Activated CD8-positive, alpha-beta memory T cell treated with anti-CD3 and anti-CD28 coated beads, Interleukin-2, amount 50 U/mL, for 1 hour (primary cell): ENCODE results near the gene ADCY7.

ENCODE experiments used
- DNase-seq: peaks from one replicate; pipeline ENCODE4 v3.0.0-alpha.2; 2020; ENCODE audit errors: extremely low read depth

The ADCY7 gene

DNA sequence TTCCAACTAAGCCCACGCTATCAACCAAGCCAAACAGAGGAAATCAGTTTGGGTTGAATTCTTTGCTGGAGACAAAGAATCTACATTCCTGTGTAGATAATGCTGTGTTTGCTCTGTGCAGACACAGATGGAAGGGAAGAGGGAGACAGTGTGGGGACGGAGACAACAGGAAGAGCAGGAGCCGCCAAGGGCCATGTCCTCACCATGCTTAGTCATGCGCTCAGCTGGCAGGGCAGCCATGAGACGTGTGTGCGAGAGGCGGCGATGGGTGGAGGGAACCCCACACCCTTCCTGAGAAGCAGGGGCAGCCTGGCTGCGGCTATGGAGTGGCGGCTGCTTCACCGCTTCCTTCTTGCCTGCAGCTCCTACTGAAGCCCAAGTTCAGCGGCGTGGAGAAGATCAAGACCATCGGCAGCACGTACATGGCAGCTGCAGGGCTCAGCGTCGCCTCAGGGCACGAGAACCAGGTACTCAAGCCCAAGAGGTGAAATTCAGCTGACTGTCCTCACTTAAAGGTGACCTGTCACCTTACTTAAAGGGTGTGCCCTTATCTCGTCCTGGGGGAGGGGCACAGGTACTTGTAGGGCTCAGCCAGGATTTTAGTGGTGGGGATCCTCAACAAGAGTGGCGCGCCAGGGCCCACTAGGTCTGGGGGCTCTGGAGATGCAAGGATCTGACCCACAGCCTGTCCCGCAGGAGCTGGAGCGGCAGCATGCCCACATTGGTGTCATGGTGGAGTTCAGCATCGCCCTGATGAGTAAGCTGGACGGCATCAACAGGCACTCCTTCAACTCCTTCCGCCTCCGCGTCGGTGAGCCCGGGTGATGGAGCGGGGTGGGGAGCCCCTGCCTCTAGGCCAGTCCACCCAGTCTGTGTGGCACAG, 47.5 kb downstream of the ADCY7 start:
- no peak for DNase-seq

DNA sequence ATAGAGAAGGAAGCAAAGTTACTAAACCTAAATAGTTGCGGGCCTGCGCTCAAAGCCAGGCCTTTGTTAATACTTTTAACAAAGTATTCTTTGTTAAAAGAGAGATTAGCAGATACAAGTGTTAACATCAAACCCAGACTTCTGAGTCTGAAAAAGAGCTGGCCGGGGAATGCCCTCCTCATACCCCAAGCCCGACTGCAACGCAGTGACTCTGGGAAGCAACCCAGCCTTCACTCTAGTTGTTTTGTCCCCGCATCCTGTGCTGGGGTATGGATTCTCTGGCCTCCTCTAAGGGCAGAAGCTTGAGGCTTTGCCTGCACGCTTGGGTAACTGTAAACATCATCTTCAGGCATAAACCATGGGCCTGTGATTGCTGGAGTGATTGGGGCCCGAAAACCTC, 48.3 kb downstream of the ADCY7 start:
- DNase-seq = no peak

DNA sequence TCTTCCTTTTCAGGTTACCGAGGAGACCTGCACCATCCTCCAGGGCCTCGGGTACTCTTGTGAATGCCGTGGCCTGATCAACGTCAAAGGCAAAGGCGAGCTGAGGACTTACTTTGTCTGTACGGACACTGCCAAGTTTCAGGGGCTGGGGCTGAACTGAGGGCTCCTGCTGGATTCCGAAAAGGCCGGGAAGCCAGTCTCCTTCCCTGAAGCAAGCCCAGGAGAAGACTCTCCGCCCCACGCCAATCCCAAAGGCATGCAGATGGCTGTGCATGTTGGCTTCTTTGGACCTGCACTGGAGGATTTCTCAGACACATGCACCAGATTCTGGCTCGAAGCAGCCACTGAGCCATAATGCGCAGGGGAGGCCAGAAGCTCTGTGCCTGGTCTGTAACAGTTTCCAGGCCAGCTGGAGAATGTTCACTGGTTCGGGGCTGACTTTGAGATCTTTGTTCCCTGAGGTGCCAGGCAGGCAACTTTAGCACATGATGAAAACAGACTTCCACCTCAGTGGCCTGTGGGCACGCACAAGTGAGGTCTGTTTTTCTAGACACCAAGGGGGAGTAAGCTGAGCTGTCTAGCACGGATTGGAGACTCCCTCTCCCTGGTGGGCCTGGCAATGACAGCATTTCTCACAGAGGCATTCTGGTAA, 49.1 kb downstream of the ADCY7 start:
- DNase-seq = no peak

- no peak for DNase-seq
Observed at GRCh38 chr16:50316102-50316847, 49.9 kb downstream of the ADCY7 start.

DNA sequence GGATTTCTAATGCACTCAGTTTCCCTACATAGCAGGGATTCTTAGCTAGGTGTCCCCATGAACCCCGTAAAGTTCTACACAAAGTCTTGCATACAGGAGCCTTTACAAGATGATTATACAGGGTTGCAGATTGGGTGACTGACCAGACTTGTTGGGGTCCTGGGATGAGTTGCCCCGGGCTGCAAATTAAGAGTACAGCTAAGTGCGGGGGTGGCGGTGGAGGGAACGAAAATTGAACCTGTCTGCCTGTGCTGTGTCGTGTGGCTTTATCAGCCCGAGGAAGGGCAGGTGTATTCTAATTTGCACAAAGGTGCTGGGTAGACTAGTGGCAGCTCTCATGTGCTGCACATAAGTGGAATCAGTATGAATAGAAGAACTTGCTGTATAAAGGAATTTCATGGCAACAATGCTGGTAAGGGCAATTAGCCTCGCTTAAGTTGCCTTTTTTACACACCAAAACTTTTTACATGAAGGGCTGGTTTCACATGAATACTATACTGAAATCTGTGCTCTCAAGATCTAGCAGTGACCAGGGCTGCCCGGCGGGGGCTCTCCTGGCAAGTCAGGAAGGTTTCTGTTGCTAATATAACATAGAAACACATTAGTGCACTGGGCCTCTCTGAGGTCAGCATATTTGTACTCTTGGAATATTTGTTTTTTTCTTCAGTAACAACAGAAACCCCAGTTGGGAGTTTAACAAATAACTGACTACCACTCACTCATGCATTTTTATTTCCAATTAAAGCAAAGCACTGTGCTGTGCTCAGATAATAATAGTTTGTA, 50.7 kb downstream of the ADCY7 start:
- no peak for DNase-seq

- no peak for DNase-seq
Observed at GRCh38 chr16:50318796-50319578, 52.6 kb downstream of the ADCY7 start.

DNA sequence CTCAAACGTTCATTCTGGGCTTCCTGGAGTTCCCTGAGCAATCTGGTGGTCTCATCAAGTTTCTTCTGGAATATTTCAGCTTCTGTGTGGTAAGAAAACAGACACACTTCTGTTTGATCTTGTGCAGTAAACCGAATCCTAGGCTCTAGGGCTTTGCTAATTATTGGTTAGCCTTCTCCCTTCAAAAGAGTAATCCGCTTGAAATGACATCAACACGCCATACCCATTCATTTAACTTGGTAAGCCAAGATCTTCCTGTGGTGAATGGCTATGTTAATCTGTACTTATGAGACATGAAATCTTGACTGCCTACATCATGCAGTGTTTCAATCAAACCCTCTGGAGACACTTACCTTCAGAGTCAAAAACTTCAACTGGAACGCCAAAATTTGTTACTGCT, 54.0 kb downstream of the ADCY7 start:
- DNase-seq = no peak

- DNase-seq = no peak
Observed at GRCh38 chr16:50322333-50322732, 56.0 kb downstream of the ADCY7 start.

DNA sequence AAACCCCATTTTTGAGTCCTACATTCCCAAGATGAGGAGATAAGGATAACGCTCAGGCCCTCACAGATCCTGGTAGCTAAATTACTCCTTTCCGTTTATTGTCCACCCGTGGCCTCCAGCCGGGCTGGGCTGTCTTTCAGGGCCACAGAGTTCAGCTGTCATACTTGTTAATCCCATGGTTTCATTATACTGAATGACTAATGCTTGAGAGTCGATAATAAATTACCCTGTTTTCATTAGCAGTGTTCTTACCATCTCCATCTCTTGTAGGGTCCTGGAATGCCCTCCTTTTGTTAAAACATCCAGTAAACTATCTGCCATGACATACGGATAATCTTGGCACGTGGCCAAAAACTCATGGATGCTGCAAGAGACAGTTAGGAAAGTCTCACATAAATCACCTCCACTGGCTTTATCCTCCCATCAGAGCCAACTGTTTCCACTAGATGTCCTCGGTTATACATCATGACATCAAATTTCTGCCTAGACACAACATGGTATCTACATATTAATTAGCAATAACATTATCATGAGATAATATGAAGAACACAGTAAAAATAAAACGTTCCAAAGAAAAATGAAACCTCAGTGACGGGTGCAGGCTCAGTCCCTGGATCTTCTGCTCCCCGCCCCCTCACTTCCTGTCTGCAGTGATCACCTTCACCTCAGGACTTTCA, 57.1 kb downstream of the ADCY7 start:
- DNase-seq = no peak

DNA sequence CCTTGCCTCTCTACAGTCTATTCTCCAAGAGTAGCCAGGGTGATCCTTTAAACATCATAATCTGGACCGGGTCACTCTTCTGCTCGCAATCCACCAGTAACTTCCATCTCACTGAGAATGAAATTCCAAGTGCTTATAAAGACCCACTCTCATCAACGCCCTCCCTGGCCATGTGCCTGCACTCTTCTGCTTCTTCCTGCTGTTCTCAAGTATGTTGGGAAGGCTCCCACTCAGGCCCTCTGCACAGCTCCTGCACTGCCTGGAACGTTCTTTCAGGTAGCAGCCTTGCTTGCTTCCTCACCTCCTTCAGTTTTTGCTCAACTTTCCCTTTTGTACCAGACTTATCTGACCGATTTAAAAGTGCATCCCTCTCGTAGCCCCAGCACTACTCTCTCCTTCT, 58.0 kb downstream of the ADCY7 start:
- DNase-seq = no peak

DNA sequence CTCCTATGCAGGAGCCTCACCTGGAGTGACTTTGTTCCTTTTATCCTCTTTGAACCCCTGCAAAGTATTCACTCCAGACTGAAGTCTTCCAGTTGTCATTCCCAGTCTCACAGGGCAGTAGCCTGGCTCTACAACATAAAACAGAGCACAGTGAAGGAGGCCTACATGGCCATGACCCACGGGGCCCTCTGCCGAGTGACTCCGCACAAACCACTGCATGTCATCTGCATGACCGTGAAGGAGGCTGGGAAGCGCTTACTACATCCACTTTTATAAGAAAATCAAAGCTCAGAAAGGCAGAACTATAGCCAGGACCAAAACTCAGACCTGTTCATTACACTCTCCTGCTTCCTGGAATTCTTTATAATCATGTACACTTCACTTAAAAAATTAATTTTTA, 59.9 kb downstream of the ADCY7 start:
- DNase-seq = no peak

DNA sequence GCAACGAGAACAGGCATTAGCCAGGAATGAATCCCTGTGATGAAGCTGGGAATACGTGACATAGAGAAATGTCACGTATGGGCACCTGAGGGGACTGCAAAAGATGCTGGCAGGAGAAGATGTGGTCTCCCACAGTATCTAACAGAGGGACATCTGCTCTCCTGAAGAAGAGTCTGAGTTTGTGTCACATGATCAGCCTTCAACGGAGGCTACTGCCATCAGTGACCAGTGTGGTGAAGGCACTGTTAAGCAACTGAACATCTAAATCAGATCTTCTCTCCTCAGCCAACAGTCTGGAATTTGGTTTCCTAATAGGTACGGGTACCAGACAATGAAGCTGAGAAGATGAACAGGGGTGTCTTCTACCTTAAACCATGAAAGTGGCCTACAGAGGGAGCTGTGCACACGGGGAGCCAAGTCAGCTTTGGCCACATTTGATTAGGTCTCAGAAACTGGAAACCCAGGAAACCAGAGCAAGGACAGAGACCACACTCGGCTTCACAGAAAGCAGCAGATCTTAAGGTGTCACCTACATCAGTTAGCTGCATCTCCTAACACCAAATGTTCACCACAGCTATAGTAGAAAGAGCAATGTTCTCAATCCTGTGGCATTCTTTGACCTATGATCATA, 60.6 kb downstream of the ADCY7 start:
- peak; percentile 58 for DNase-seq

DNA sequence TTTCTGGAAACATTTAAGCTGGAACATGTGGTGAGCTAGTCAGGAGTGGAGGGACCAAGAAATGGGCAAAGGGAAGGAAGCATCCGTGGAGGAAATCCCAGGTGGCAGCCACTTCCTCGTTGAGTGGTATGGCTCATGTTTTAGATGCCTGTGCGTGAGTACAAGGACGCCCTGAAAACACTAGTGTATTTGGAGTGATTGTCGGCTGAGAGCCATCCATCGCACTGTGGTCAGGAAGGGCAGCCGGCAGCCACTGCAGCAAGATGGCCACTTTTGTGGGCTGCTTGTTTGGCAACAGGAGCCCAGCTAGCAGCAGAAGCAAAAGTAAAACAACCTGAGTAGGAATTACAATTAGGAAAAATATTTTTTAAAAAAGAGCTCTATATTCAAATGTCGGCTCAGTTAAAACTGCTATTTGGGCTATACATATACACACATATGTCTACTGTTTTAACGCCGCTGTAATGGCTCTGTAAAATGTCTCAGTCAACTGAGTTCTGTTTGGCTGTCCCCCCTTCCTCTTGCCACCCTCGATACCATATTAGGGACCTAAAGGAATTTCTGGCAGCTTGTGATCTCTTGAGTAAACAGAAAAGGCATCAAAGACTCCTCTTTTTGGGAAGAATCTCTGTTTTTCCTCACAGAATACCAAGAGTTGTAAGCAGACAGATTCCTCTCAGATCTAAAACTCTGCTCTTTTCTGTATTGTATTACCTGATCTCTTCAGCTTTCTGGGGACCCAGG, 63.3 kb downstream of the ADCY7 start:
- DNase-seq = no peak

DNA sequence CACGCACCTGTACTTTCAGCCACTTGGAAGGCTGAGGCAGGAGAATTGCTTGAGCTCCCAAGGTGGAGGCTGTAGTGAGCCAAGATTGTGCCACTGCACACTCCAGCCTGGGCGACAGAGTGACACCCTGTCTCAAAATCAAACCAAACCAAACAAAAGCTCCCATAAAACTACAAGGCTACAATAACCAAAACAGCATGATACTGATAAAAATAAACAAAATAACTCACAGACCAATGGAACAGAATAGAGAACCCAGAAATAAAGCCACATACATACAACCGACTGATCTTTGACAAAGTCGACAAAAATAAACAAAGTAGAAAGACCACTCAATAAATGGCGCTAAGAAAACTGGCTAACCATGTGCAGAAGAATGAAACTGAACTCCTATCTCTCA, 65.2 kb downstream of the ADCY7 start:
- DNase-seq = no peak

GRCh38 chr16:50332599-50332998, 66.2 kb downstream of the ADCY7 start:
- no peak for DNase-seq

DNA sequence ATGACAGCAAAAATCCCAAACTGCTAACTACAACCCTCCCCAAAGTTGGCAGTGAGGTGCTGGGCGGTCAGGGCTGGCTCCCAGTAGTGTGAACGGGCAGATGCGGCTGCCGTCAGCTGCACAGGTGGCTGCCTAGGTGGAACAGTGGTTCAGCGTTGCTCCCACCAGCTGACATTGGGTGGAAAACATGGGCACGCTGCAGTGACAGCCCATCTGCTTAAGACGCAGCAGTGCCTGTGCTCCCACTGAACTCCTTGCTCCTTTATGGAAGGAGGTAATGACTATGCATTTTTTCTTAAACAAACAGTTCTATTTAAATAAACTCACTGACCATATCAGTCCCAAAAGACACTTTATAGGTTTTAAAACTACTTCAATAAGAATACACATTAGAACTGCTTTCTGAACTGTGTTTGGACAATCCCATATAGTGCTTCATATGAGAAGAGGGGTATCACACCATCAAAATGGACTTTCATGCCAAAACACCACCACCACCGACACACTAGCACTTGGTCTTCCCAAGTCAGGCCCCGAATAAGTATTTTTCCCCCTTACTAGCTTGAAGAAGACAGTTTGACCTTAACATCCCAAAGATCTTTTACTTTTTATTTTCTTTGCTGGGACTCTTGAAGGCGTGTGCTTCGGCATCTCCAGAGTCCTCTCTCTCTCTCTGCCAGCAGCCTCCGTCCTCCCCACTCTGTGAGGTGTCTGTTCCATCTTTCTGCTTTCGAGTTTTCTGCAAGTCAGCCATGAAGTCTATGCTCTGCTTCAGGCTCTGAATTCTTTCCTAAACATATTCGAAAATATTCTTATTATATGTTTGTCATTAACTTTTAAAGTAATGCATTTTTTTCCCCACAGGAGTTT, 68.0 kb downstream of the ADCY7 start:
- no peak for DNase-seq

- peak; percentile 53 for DNase-seq
Observed at GRCh38 chr16:50335196-50335958, 69.0 kb downstream of the ADCY7 start.

GRCh38 chr16:50336884-50337283, 70.5 kb downstream of the ADCY7 start:
- DNase-seq = no peak
